Osteocyte (in vitro differentiated cells): ENCODE measurements around the gene VAC14. TPM values are rescaled to one million over a fixed set of nuclear protein-coding genes. Genes with fewer than 3 reads are reported as not detected.

Source experiments
- DNase-seq: peaks from one replicate; pipeline ENCODE4 v3.0.0; 2021; ENCODE audit warnings: mixed read lengths; ENCODE audit not compliant: unreplicated experiment; ENCODE audit errors: extremely low spot score
- H3K27ac Mint-ChIP-seq: one replicate; pipeline ENCODE4 v1.8.0; 2021; ENCODE audit warnings: mild to moderate bottlenecking, mixed read lengths; ENCODE audit not compliant: unreplicated experiment
- H3K27me3 Mint-ChIP-seq: one replicate; pipeline ENCODE4 v1.8.0; 2021; ENCODE audit warnings: mixed read lengths; ENCODE audit not compliant: unreplicated experiment
- H3K36me3 Mint-ChIP-seq: one replicate; pipeline ENCODE4 v1.8.0; 2021; ENCODE audit warnings: mixed read lengths; ENCODE audit not compliant: unreplicated experiment
- H3K4me1 Mint-ChIP-seq: one replicate; pipeline ENCODE4 v1.8.0; 2021; ENCODE audit warnings: mixed read lengths; ENCODE audit not compliant: unreplicated experiment
- H3K4me3 Mint-ChIP-seq: one replicate; pipeline ENCODE4 v1.8.0; 2021; ENCODE audit warnings: mild to moderate bottlenecking, moderate library complexity, mixed read lengths; ENCODE audit not compliant: unreplicated experiment
- H3K9me3 Mint-ChIP-seq: one replicate; pipeline ENCODE4 v1.8.0; 2021; ENCODE audit warnings: mixed read lengths; ENCODE audit not compliant: unreplicated experiment
- total RNA-seq: library from RNA; stranded (reverse); gene quantifications from 2 replicates; pipeline ENCODE4 v1.2.1, GENCODE V29; 2021
- TF ChIP-seq, protein P1 (sequence below): fragments of 200-600 bp; sonication (generic); IDR thresholded peaks from 2 replicates; pipeline ENCODE4 v1.5.0; 2021; ENCODE audit warnings: antibody characterized with exemption, mild to moderate bottlenecking, moderate library complexity

The VAC14 gene
- total RNA-seq, 1 donor from 2014 or later, result 44.5 TPM

DNA sequence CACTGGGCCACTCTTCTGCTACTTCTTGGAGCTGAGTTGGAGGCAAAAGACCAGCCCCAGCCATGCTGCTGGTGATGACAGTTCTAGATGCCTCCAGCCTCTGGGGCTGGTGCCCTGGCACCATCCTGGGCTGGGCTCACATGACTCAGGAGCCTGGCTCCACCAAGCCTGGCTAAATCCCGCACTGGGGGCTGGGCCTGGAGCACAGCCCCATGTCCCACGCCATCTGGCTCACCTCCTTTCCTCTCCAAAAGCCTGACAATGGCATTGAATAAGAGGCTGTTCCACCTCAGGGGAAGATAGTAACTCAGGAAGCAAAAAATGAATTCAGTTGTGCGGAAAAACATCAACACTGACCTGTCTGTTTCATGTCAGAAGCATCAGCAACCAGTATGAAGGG, 70.0 kb downstream of the VAC14 start:
- peaks cover 27% of the 10 kb centered on the region for H3K36me3 Mint-ChIP-seq
- no peaks in the 10 kb centered on the region for H3K27me3 Mint-ChIP-seq
- H3K9me3 Mint-ChIP-seq, result no peaks in the 10 kb centered on the region
- no peak overlapping the region for H3K4me3 Mint-ChIP-seq
- no peak for DNase-seq
- TF ChIP-seq, protein P1, sequence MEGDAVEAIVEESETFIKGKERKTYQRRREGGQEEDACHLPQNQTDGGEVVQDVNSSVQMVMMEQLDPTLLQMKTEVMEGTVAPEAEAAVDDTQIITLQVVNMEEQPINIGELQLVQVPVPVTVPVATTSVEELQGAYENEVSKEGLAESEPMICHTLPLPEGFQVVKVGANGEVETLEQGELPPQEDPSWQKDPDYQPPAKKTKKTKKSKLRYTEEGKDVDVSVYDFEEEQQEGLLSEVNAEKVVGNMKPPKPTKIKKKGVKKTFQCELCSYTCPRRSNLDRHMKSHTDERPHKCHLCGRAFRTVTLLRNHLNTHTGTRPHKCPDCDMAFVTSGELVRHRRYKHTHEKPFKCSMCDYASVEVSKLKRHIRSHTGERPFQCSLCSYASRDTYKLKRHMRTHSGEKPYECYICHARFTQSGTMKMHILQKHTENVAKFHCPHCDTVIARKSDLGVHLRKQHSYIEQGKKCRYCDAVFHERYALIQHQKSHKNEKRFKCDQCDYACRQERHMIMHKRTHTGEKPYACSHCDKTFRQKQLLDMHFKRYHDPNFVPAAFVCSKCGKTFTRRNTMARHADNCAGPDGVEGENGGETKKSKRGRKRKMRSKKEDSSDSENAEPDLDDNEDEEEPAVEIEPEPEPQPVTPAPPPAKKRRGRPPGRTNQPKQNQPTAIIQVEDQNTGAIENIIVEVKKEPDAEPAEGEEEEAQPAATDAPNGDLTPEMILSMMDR, result no peak
- no peak overlapping the region for H3K27ac Mint-ChIP-seq
- peaks cover 21% of the 10 kb centered on the region for H3K4me1 Mint-ChIP-seq

DNA sequence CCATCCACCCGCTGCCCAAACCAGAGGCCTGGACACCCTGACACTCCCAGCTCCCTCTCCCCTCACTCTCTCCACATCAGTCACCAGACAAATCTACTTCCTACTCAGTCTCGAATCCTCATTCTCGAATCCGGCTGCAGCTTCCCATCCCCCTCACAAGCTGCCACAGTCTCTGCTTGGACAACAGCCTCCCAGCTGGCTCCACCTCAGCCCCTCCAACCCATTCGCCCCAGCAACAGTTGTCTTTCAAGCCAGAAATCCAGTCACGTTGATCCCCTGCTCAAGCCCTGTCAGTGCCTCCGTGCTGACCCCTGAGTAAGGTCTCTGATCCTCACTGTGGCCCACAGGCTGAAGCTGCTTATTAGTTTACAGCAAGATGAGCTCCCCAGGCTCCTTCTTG, 70.9 kb downstream of the VAC14 start:
- Mint-ChIP-seq H3K27ac (no peak overlapping the region), H3K4me3 (no peak overlapping the region), H3K4me1 (peaks cover 11% of the 10 kb centered on the region), H3K9me3 (no peaks in the 10 kb centered on the region), H3K36me3 (peaks cover 27% of the 10 kb centered on the region), H3K27me3 (no peaks in the 10 kb centered on the region)
- TF ChIP-seq, protein P1, result no peak
- DNase-seq, result no peak

GRCh38 chr16:70729292-70729691, 71.7 kb downstream of the VAC14 start:
- Mint-ChIP-seq H3K4me3 (no peak overlapping the region), H3K36me3 (peaks cover 27% of the 10 kb centered on the region), H3K4me1 (peaks cover 4% of the 10 kb centered on the region), H3K9me3 (no peaks in the 10 kb centered on the region), H3K27me3 (no peaks in the 10 kb centered on the region), H3K27ac (no peak overlapping the region)
- TF ChIP-seq, protein P1, result no peak
- no peak for DNase-seq

- peaks cover 3% of the 10 kb centered on the region for H3K4me1 Mint-ChIP-seq
- no peak overlapping the region for H3K4me3 Mint-ChIP-seq
- no peaks in the 10 kb centered on the region for H3K9me3 Mint-ChIP-seq
- no peak overlapping the region for H3K27ac Mint-ChIP-seq
- DNase-seq, result no peak
- no peaks in the 10 kb centered on the region for H3K27me3 Mint-ChIP-seq
- H3K36me3 Mint-ChIP-seq, result peaks cover 27% of the 10 kb centered on the region
- TF ChIP-seq, protein P1, result no peak
Measured at GRCh38 chr16:70728150-70728549, 72.8 kb downstream of the VAC14 start.

DNA sequence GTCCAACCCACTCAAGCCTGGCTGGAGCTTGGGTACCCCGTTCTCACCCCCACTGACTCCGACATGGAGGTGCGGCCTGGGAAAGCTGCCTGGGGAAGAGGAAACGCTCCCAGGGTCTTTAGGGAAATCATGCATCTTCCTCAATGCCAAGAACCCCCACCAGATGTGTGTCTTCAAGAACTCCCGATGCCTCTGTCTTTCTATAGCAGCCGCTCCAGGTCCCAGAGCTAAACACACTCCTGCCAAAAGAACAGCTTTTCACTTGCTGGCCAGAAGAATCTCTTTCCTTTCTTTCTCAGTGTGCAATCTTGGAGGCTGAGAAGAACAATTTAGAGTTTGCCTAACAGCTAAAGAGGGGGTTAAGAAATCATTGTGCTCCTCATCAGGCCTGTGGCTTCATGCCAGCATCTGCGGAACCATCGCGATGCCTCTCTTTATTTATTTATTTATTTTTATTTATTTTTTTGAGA, 74.0 kb downstream of the VAC14 start:
- Mint-ChIP-seq H3K9me3 (no peaks in the 10 kb centered on the region), H3K27ac (no peak overlapping the region), H3K27me3 (no peaks in the 10 kb centered on the region), H3K4me3 (no peak overlapping the region), H3K36me3 (peaks cover 27% of the 10 kb centered on the region), H3K4me1 (no peaks in the 10 kb centered on the region)
- TF ChIP-seq, protein P1, result no peak
- DNase-seq, result no peak
